ENCODE data around the gene ME3.
A peak's percentile ranks its signal among the peaks of the same experiment; 100 is the strongest.

Gene ME3

DNA sequence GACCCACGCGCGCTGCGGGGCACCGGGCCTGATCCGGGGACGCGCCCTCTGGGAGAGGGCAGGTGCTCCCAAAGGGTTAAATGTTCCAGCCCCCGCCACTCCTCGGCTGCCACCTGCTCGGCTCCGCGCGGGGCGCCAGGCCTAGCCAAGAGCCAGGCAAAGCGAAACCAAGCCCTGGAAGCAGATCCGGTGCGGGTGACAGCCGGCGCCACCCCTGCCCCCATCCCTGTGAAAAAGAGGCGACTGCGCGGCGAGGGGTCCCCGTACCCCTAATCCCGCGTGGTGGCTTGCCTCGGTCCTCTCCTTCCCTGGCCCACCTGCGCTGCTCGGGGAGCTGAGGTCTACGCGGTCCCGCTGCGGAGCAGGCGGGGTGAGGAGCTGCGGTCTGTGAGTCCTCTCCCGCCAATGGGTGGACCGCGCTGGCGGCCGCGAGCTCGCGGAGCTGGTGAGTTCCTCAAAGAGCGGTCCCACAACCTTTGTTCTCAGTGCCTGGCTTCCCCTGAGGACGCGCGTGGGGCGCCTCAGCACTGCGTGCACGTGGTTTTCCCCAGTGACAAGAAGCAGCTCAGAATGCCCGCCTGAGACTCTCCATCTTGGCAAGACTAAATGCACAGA lies at the start of gene ME3:
Gene ME3 (minus strand): TSS at position 610 of the 615 bp plus-strand sequence.
- peak; percentile 40 for DNase-seq

DNA sequence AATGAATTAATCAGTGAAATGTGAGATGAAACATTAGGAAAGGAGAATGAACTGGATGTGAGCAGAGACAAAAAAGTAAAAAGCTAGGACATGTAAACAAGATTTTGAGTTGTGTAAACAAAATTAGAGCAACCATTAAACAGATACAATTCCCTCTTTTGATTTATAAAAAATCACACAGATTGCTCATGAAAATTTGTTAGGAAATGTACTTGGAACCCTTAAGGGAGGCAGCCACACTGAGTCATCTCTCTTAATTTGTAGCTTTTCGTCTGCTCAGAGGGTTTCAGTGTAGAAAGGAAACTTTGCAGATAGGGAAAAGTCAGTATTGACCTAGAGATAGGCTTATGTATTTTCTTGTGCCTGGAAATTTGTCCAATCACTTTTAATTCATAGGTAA lies 49.6 kb upstream of the ME3 start:
- DNase-seq: no peak

DNA sequence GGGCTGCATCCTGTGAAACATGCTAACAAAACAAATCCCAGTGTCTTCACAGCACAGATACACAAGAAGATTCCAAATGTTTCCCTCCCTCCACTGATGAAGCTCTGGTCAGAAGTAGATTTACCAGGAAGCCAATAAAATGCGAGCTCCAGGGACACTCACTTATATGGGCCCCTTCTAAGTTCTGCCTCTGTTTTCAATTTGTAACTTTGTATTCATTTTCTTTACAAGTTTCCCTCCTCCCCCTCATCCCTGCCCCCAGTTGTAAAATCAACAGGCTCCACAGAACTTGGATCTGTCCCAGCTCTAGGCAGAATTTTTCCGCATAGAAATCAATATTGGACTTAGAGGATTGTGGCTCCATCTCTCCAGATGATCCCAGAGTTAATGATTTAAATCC lies 48.1 kb upstream of the ME3 start:
- no peak for DNase-seq

DNA sequence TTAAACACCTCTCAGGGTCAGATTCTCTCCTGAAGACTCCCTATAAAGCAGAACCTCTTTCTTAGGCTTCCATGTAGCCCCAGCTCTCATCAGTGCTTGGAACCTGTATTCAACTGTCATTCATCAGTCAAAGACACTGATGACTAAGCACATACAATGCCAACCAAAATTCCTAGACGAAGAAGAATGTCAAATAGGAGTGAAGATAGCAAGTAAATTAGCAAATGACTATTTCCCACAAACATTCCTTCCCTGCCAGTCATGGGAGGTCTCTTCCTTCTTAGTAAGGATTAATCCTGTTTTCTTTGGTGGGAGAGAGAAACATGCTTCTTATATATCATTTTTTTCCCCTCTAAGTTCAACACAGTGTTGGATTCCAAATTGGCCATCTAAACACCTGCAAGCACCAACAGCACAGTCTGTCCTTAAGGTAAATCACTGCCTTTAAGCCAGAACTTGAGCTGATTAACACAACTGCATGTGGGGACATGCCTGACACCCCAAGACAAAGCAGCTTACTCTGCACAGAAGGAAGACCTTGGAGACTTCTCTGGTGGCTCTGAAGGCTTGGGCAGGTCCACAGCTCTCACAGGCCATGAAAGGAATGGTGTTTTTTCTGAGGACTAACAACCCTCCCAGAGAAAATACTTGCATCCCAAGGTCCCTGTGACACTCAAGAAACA lies 47.5 kb upstream of the ME3 start:
- no peak for DNase-seq

DNA sequence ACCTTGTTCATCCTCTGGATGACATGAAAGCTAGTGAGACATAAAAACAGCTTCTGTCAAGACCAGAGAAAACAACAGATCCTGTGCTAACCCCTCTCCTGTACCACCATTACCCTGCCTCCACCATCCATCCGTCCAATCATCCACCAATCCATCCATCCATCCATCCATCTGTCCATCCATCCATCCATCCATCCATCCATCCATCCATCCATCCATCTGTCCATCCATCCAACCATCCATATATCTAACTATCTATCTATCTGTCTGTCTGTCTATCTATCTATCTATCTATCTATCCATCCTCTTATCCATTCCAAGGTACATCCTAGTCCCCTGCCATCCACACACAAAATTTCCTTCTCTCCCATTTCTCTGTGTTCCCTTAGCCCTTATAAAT lies 46.6 kb upstream of the ME3 start:
- no peak for DNase-seq

DNA sequence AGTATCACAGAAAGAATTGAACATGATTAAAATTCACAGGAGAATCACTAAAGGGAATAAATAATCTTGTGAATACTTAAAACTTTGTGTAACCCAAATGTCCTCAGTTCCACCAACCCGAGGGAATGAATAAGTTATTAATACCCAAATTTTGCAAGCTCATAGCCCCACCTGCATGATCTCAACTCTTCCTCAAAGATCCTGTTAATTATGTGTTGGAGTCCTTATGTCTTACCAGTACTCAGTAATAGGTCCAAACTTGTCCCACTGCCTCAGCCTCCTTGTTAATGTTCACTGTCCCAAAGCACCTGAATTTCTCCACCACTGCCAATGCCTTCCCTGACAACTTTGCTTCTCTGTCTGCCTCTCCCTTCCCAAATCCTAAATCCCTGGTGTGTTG lies 46.1 kb upstream of the ME3 start:
- no peak for DNase-seq

DNA sequence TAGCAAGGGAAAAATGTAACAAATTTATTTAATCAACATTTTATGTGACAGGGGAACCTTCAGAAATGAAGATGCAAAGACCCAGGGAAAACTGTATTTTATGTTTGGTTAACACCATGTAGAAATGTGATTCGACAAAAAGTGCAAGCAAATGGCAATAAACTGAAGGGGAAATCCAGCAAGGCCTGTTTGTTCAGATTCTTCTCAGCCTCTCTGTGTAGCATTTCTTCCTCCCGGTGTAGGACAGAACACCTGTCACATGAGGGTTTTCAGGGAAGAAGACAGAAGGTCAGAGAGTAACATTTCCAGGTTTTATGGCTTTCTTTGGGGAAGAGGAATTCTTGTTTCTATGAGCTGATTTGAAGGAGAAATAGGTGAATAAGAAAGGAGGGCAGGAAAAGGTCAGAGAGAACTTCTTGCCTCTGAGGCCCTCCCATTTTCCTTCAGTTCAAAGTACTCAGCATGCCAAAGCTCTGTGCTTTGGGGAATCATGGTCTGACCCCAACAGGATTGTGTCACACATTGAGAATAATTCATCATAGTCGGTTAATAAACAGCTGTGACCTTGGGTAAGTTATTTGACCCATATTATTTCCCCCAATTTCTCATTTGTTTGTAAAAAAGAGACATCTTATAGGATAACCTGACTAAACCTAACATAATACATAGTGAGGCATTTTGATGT lies 45.5 kb upstream of the ME3 start:
- DNase-seq: no peak

DNA sequence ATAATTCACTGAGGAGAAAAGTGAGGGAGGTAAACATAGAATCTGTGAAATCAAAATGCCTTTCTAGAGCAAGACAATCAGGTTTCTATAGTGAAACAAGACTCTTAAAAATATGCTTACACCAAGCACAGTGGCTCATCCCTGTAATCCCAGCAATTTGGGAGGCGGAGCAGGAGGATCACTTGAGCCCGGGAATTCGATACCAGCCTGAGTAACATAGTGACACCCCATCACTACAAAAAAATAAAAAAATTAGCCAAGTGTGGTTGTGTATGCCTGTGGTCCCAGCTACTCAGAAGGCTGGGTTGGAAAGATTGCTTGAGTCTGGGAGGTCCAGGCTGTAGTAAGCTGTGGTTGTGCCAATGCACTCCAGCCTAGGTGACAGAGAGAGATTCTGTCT lies 43.2 kb upstream of the ME3 start:
- no peak for DNase-seq

DNA sequence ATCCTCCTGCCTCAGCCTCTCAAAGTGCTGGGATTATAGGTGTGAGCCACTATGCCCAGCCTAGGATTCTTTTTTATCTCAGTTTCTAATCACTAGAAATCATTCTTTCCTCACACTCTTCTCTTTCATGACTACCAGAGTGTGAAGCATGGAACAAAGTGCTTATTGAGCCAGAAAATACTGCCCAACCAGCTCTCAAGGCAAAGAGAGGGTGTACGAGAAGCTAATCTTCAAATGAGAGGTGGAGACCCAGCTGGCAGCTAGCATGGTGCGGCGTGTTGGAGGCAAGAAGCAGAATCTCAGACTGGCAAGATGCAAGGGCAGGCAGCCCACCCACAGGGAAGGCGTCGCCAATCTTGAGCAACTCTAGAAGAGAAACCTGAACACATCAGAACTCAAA lies 41.1 kb upstream of the ME3 start:
- DNase-seq: no peak

DNA sequence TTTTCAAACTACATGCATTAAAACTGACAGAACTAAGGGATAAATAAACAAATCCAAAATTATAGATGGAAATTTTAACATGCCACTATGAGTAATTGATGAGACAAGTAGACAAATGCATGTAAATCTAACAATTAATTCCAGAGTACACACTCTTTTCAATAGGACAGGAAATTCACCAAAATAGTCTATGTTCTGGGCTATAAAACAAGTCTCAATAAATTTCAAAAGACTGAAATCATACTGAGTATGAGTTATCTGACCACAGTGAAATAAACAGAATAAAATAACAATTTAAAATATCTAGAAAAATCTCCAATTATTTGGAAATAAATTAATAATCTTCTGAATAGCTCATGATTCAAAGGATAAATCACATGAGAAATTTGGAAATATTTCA lies 38.5 kb upstream of the ME3 start:
- DNase-seq: no peak

DNA sequence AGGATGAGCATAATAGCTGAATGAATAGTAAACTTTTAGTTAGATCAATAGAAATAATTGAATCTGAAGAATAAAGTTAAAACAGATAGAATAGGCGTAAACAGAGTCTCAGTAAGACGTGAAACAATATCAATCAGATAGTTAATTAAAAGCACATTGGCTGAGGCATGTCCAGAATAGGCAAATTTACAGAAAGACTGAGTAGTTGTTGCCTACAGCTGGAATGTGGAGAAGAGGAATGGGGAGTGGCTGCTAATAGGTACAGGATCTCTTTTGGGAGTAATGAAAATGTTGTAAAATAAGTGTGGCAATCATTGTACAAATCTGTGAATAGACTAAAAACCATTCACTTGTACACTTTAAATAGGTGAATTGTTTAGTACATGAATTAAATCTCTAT lies 36.3 kb upstream of the ME3 start:
- no peak for DNase-seq

DNA sequence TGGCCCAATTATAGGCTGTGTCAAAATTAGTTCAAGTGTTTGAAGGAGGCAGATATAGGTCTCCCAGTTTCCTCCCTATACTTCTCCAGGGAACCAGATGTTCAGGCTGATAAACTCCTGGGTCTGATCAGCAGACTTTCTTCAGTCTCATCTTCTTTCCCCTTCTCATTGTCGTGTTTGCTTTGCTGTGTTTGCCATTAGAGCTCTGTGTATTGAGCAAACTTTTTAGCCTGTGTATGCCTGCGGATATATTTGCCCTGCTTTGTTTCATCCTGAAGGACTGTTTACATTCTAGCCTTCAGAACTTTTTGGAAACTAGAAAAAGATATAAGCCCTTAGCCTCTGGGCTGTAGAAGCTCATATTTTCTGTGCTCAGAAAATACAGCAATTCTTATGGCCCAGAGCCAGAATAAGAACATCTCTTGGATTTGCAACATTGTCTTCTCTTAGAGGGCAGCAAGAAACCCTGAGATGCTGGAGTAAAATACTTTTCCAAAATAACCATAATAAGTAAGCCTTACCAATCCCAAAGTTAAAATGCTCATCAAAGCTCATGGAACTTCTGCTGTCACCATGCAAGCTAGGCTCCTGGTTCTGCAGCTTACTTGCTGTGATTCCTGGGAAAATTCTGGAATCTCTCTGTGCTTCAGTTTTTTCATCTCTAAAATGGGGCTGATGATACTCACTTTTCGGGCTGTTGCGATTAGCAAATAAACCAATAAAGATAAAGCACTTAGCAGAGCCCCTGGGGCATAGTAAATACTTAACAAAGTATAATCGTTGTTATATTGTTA lies 34.1 kb upstream of the ME3 start:
- no peak for DNase-seq

DNA sequence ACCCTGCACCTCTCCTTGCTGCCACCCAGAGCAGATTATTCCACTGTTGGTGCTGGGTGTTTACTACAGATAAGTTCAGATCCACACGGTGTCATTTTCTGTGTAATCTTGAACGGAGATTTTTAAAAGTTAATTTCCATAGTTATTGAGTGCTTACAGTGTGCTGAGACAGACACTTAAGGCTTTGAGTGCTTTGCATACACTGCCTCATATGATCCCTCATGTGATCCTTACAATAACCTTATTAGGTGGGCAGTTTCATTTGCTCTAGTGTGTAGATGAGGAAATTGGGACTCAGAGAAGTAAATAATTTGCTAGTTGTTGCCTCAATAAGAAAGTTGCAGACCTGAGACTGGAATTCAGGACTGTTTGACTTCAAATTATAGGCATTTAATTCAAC lies 32.3 kb upstream of the ME3 start:
- no peak for DNase-seq

DNA sequence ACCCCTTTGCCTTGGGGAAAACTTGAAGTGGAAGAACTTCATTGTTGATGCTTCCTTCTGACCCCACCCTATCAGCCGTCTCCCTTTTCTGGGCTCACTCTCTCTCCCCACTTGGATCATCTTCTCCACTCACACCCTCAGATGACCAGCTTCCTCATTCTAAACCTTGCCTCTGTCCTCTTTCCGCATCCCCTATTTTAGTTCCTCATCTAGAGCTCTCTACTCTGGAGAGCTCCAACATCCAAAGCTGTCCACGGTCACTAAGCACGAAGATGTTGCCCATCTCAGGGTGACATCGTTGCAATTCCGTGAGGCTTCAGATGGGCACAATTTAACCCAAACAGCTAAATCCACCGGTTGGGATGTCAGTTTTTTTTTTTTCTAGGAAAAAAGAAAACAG lies 31.6 kb upstream of the ME3 start:
- no peak for DNase-seq

DNA sequence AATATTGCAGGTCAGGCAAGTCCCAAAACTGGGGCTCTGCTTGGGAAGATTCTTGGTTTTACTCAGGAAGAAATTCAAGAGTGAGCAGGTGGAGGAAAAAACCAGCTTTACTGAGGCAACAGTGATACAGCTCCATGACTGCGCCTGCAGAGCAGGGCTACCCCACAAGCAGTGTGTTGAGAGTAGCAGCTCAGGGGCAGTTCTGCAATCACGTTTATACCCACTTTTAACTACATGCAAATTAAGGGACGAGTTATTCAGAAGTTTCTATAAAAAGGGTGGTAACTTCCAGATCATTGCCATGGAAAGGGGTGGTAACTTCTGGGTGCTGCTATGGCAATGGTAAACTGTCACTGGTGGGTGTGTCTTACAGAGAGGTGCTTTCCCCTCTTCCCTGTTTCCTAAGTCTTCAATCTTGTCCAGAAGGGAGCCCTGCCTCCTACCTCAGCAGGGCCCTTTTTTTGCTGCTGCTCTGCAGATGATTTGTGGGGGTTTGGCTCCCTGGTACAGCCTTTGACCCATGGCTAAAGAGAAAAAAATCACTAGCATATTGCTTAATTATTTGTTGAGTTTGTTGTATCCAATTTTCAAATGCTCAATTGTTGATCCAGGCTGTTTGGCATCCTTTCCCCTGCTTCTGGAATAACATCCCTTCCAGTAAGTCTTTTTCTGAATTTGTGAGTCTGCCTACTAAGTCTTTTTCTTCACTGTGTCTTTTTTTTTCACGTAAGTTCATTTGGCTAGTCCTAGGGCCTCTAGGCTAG lies 30.0 kb upstream of the ME3 start:
- DNase-seq: no peak

DNA sequence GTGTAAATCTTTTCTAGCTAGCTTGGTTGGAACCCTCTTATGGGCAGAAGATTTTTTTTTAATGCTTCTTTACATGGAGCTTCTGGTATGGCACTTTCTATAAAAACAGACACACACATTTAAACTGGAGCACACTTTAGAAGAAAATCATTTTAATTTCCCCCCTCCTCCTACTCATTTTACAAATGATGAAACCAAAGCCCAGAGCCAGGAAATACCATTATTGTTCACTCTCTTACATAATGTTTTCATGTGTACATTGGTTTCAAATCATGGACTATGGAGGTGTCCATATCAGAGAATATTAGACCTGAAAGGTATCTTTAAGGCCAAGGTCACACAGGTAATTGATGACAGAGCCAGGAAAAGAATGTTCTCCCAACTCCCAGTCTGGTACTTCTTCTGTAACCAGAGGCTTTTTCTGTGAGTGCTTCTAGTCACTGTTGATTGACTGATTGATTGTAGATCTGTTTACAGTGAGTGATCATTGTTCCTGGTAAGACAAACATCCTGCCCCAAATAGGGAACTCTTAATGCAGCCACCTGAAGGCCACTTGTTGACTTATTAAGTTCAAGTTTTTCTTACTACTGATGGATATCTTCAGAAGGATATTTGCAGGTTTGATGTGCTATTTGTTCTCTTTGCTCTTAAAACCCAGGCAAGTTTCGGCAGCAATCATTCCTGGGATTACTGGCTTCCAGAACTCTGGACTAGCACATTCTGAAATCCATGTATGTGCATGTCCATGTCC lies 26.8 kb upstream of the ME3 start:
- DNase-seq: no peak

DNA sequence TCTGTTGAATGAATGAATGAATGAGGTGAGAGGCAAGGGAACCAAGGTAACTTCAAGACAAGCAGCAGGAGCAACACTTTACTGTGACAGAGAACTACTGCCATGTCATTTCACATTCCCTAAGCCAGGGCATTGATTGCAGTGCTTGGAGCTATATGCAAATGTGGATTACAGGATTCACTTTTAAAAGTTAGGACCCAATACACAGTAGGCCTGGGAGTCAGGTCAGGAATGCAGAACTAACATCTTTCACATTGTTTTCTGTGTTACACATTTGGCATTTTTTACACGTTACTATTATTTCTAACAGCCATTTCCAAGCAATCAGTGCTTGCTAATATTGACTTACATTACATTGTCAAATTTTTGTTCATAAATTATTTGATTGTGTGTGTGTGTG lies 26.2 kb upstream of the ME3 start:
- DNase-seq: no peak

DNA sequence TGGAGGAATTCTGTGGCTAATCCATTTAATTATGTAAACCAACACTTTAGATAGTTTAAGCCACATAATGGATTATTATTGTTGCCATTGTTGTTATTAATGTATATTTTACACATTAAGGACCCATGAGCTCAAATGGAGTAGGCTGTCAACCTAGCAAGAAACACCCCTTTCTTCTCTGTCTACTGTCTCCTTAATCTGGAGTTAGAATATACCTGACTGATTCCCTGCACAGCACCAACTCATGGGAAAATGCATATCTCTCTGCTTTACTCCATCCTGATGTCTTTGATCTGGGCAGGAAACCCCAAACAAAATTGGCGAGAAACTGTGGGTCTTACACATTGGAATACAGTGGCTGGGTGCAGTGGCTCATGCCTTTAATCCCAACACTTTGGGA lies 24.0 kb upstream of the ME3 start:
- DNase-seq: no peak

DNA sequence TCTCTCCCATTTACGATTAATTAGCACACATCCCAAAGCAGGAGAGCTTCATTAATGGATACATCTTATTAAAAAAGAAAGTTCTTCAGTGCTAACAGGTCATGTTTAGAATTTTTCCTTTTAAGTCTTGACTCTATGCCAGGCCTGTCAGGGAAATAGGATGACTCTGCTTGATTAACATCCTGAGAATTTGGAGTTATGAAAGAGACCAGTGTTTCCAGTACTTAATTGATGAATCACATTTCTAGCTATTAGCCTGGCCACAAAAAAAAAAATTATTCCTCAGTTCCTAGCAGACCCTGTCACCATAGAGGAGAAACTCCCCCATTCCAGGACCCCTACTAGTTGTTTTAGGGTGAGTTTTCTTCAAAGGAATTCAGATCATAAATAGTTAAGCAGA lies 23.6 kb upstream of the ME3 start:
- DNase-seq: no peak

DNA sequence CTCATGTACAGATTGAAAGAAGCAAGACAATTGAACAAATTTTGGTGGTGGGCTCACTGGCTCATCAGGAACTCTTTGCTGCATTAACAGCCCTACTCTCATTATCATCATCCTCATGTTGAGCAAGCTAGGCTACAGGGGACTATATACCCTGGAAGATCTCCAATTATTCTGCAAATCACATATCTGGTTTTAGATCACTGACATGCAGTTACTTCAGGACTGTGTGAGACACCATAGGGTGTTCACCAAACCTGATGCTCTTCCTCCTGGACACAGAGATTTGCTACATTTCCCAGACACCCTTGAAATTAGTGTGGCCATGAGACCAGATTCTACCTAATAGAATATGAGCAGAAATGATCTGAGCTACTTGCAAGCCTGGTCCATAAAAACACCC lies 23.0 kb upstream of the ME3 start:
- DNase-seq: no peak

DNA sequence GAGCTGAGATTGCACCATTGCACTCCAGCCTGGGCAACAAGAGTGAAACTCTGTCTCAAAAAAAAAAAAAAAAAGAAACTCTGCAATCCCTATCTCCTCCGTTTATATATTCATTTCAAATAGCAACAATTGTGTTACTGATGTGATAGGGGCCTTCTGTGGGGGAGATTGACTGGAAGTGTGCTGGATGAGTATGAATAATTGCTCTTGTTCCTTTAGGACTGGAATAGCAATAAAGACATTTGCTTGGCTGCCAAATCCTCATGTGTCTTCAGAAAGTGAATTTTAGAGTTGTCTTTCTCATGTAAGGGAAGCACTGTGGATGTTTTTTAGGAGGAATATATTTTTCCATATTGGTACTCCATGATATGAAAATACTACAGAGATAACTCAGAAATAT lies 21.1 kb upstream of the ME3 start:
- DNase-seq: no peak

DNA sequence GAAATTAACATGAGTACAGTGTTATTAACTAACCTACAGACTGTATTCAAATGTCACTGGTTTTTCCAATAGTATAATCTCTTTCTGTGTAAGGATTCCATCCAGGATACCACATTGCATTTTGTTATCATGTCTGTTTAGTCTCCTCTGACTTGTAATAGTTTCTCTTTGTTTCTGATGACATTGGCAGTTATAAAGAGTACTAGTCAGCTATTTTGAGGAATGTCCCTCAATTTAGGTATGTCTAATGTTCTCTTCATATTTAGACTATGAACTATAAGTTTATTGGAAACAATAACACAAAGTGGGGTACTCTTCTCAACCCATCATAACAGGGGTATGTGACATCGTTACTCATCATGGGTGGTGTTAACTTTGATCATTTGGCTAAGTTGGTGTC lies 20.3 kb upstream of the ME3 start:
- DNase-seq: no peak

Data from CD4-positive, alpha-beta T cell treated with Interleukin-10 for 1 hour (primary cell).